K562 (cell line): Measurements from ENCODE around the gene LRRN3. TPM values are rescaled to one million over a fixed set of nuclear protein-coding genes. Genes with fewer than 3 reads are reported as not detected.

Experiments used
- ATAC-seq: fragments of 200-7000 bp; cut with Tn5 transposase; 3 replicates; pipeline ENCODE4 v1.9.1; 2020; ENCODE audit warnings: moderate library complexity
- BruUV-seq: library from RNA; stranded (reverse); fragments of 400-500 nt; replicated peaks from 2 replicates; lab custom pipeline; 2021; lab: Mats Ljungman, UMichigan
- CTCF ChIA-PET: fragments of 300-600 bp; formaldehyde crosslinking; extraction: SDS; loops from one replicate; lab custom pipeline; 2021; ENCODE audit warnings: low intra/inter-chr PET ratio; lab: Yijun Ruan, JAX
- POLR2A ChIA-PET: fragments of 300-600, 350-650 bp; sonication (Branson Sonifier 250); formaldehyde crosslinking; extraction: SDS; loops from one replicate; lab custom pipeline; 2021; ENCODE audit warnings: antibody characterized with exemption, inconsistent platforms; lab: Yijun Ruan, JAX
- DNase-seq, 4 experiments: peaks; one replicate each; pipeline versions ENCODE4 v3.0.0 to v3.0.0-alpha.2; 2011 to 2018; ENCODE audit warnings: low spot score in 3 of 4, mixed read lengths in 3 of 4; ENCODE audit errors: extremely low read depth in 1 of 4
- FAIRE-seq: peaks from 2 replicates; lab custom pipeline; 2011; peaks lifted over from hg19 to GRCh38; lab: Jason Lieb, UNC
- H2AFZ ChIP-seq: 2 replicates; pipeline ENCODE4 v1.6.0; 2011; ENCODE audit warnings: low read depth, low read length, control low read depth, inconsistent platforms
- H3K27ac ChIP-seq: fragments of 200-600 bp; 3 replicates; pipeline ENCODE4 v1.8.0; 2011; ENCODE audit warnings: low read depth, mild to moderate bottlenecking, control low read depth, inconsistent platforms, low read length, moderate library complexity, mixed read lengths; ENCODE audit errors: extremely low read depth
- H3K27me3 ChIP-seq, 2 experiments: fragments of 300-600 bp in 1 of 2; 2 replicates in 1 of 2; 3 replicates in 1 of 2; pipeline versions ENCODE4 v1.6.0 to v1.8.0; 2011; ENCODE audit warnings: inconsistent platforms in 2 of 2, low read length in 2 of 2, mild to moderate bottlenecking in 1 of 2, mixed read lengths in 1 of 2, moderate library complexity in 1 of 2; ENCODE audit not compliant: control insufficient read depth in 2 of 2, insufficient read depth in 2 of 2
- H3K36me3 ChIP-seq: fragments of 300-600 bp; 3 replicates; pipeline ENCODE4 v1.8.0; 2011; ENCODE audit warnings: mild to moderate bottlenecking, low read length, inconsistent platforms; ENCODE audit not compliant: control insufficient read depth, insufficient read depth
- H3K4me1 ChIP-seq, 2 experiments: fragments of 200-600 bp in 1 of 2; replicated peaks in 1 of 2; 2 replicates in 1 of 2; 3 replicates in 1 of 2; pipeline versions ENCODE4 v1.5.1 to v1.8.0; 2011; ENCODE audit warnings: inconsistent platforms in 2 of 2, low read length in 2 of 2, mild to moderate bottlenecking in 1 of 2, mixed read lengths in 1 of 2, moderate library complexity in 1 of 2; ENCODE audit not compliant: control insufficient read depth in 2 of 2, insufficient read depth in 2 of 2
- H3K4me2 ChIP-seq: 2 replicates; pipeline ENCODE4 v1.6.1; 2011; ENCODE audit warnings: low read length, control low read depth, inconsistent platforms, mixed read lengths; ENCODE audit not compliant: insufficient read depth
- H3K4me3 ChIP-seq: fragments of 200-600 bp; sonication (generic), shearing (Covaris generic); 2 replicates; pipeline ENCODE4 v1.5.1; 2016; ENCODE audit warnings: control low read depth, inconsistent platforms
- H3K79me2 ChIP-seq: fragments of 200-600 bp; 3 replicates; pipeline ENCODE4 v1.8.0; 2011; ENCODE audit warnings: low read length, inconsistent platforms; ENCODE audit not compliant: control insufficient read depth, insufficient read depth
- H3K9ac ChIP-seq, 2 experiments: 2 replicates each; pipeline versions ENCODE4 v1.6.0 to v1.6.1; 2011; ENCODE audit warnings: low read depth in 2 of 2, low read length in 2 of 2, control low read depth in 1 of 2, inconsistent platforms in 1 of 2, mild to moderate bottlenecking in 1 of 2, mixed read lengths in 1 of 2; ENCODE audit not compliant: insufficient read depth in 1 of 2
- H3K9me1 ChIP-seq: one replicate; pipeline ENCODE4 v1.6.0; 2011; ENCODE audit warnings: inconsistent platforms, mild to moderate bottlenecking, low read length, moderate library complexity; ENCODE audit not compliant: control insufficient read depth, insufficient read depth
- H3K9me3 ChIP-seq: replicated peaks from 2 replicates; pipeline ENCODE4 v1.5.1; 2011; ENCODE audit warnings: low read depth, low read length, inconsistent platforms; ENCODE audit not compliant: control insufficient read depth, insufficient read depth
- H4K20me1 ChIP-seq: replicated peaks from 2 replicates; pipeline ENCODE4 v1.6.1; 2011; ENCODE audit warnings: low read length, inconsistent platforms, mixed read lengths; ENCODE audit not compliant: control insufficient read depth, insufficient read depth
- ADNP ChIP-seq: fragments of 200-800 bp; sonication (Bioruptor generic); IDR thresholded peaks from 2 replicates; pipeline ENCODE4 v1.6.1; 2016; ENCODE audit warnings: missing genetic modification characterization, missing compliant biosample characterization
- CBFB ChIP-seq: sonication (generic); formaldehyde crosslinking; IDR thresholded peaks from 2 replicates; pipeline ENCODE4 v1.4.0; 2020; ENCODE audit warnings: mild to moderate bottlenecking, missing genetic modification reagents
- CEBPG ChIP-seq, 3 experiments: fragments of 200-800 bp in 1 of 3; sonication (Bioruptor generic) in 1 of 3; sonication (generic) in 1 of 3; formaldehyde crosslinking in 1 of 3; IDR thresholded peaks in 2 of 3; conservative IDR thresholded peaks in 1 of 3; 2 replicates each; pipeline versions ENCODE4 v1.6.1 to v1.8.0; 2016 to 2022; ENCODE audit warnings: missing compliant biosample characterization in 2 of 3, missing genetic modification characterization in 2 of 3, mild to moderate bottlenecking in 1 of 3, missing genetic modification reagents in 1 of 3
- HDAC1 ChIP-seq, 2 experiments: fragments of 450-650 bp; IDR thresholded peaks; 2 replicates each; pipeline ENCODE4 v1.6.1; 2016 to 2017; ENCODE audit warnings: inconsistent platforms in 1 of 2, mild to moderate bottlenecking in 1 of 2, moderate library complexity in 1 of 2
- HMBOX1 ChIP-seq: sonication (generic); IDR thresholded peaks from 2 replicates; pipeline ENCODE4 v1.6.1; 2016
- NFRKB ChIP-seq: fragments of 450-650 bp; IDR thresholded peaks from 2 replicates; pipeline ENCODE4 v1.6.1; 2016; ENCODE audit warnings: low read depth
- RFX5 ChIP-seq: IDR thresholded peaks from 2 replicates; pipeline ENCODE4 v1.6.1; 2011; ENCODE audit warnings: low read depth, mild to moderate bottlenecking, improper control_type of control experiment, low read length
- ZBTB8A ChIP-seq: fragments of 450-650 bp; IDR thresholded peaks from 2 replicates; pipeline ENCODE4 v1.6.1; 2018; ENCODE audit warnings: mild to moderate bottlenecking, moderate library complexity; ENCODE audit not compliant: partially characterized antibody
- ZNF354B ChIP-seq: fragments of 250-450 bp; sonication (Bioruptor Pico); IDR thresholded peaks from 2 replicates; pipeline ENCODE4 v1.4.0; 2020
- WGBS: fragments of 100-300 bp; shearing (Covaris generic); methylation state at CpG from one replicate; pipeline ENCODE4 v1.1.6; 2016; ENCODE audit warnings: low coverage, mixed read lengths; ENCODE audit not compliant: insufficient coverage; ENCODE audit errors: missing lambda C conversion rate; 5-methylcytosine and 5-hydroxymethylcytosine counted together
- in situ Hi-C: fragments of 300-500 bp; cut with MboI; formaldehyde crosslinking; loops from 4 replicates; pipeline ENCODE4 v1.15.0; 2018; ENCODE audit warnings: inconsistent platforms, mixed read lengths
- intact Hi-C: fragments of 100-400 bp; cut with micrococcal nuclease; formaldehyde crosslinking; loops from 2 replicates; pipeline ENCODE4 v1.14.2; 2022
- polyA plus RNA-seq, 8 experiments: library from polyadenylated mRNA; depleted of rRNA in 4 of 8; stranded (reverse) in 5 of 8; unstranded in 3 of 8; fragments of >200 nt; fragmentation: Nextera tagmentation in 2 of 8; fragmentation: Illumina TruSeq in 1 of 8; extraction: Ambion mirVana in 2 of 8; extraction: Trizol in 1 of 8; gene quantifications; 2 replicates each; pipeline versions ENCODE4 v1.2.1 to v1.2.3, GENCODE V29; 2011 to 2014; ENCODE audit warnings: inconsistent platforms in 1 of 8, missing spikeins in 1 of 8
- total RNA-seq, 7 experiments: library from RNA; depleted of rRNA in 6 of 7; stranded (reverse); fragments of >200 nt in 6 of 7; fragmentation: Illumina TruSeq in 2 of 7; extraction: Trizol in 2 of 7; gene quantifications; 2 replicates each; pipeline versions ENCODE4 v1.2.1 to v1.2.3, GENCODE V29; 2011 to 2021; ENCODE audit warnings: low replicate concordance in 1 of 7

LRRN3 gene
- total and polyA plus RNA-seq, 9 of the 15 experiments (the other 6 are each of a cell fraction or from before 2014, with no cell fraction given) = 0.05 to 1.00 (median 0.20) TPM; not detected in 1

GRCh38 chr7:111168182-111168581 is 77.3 kb downstream of the LRRN3 start:
- Histone ChIP-seq H3K9ac (no peak overlapping the region), H4K20me1 (no peaks in the 10 kb centered on the region), H3K9me3 (no peaks in the 10 kb centered on the region), H3K4me2 (no peak overlapping the region), H3K4me1 (peaks cover 0 to 5% of the 10 kb centered on the region in 2 experiments; a peak in 2 of 5 replicates), H3K9me1 (no peaks in the 10 kb centered on the region), H3K4me3 (no peak overlapping the region), H3K36me3 (no peaks in the 10 kb centered on the region), H3K79me2 (no peaks in the 10 kb centered on the region), H3K27ac (no peak overlapping the region), H2AFZ (no peak overlapping the region), H3K27me3 (no peaks in the 10 kb centered on the region)
- ChIA-PET POLR2A (no interaction called here), CTCF (no interaction called here)
- FAIRE-seq (no peak), DNase-seq (no peak), ATAC-seq (no peak)
- BruUV-seq = no TSS peak
- 77% methylated on average over 2 of the region's 2 CpGs for WGBS
- intact Hi-C loops (no loop called here), in situ Hi-C loops (no loop called here)
- TF ChIP-seq RFX5 (no peak), ZNF354B (CRISPR knock-in tag) (no peak), ZBTB8A (no peak), NFRKB (no peak), CBFB (CRISPR knock-in tag) (no peak), HDAC1 (IDR thresholded peaks at IDR 0.05) (no peak)

- no peak for FAIRE-seq
- DNase-seq = no peak
- Histone ChIP-seq H3K36me3 (no peaks in the 10 kb centered on the region), H4K20me1 (no peaks in the 10 kb centered on the region), H3K9me3 (no peaks in the 10 kb centered on the region), H3K4me1 (peaks cover 0 to 11% of the 10 kb centered on the region in 2 experiments; a peak in 3 of 5 replicates), H3K79me2 (no peaks in the 10 kb centered on the region; the same call in 2 of the 3 replicates), H3K4me3 (no peak overlapping the region), H3K27ac (no peak overlapping the region), H3K4me2 (no peak overlapping the region), H3K9me1 (no peaks in the 10 kb centered on the region), H3K27me3 (no peaks in the 10 kb centered on the region), H3K9ac (no peak overlapping the region), H2AFZ (peak overlapping the region; percentile 17)
- TF ChIP-seq CEBPG (CRISPR knock-in tag; IDR thresholded peaks at IDR 0.05) (no peak), CEBPG (tag; conservative IDR thresholded peaks at IDR 0.05 in 1 of 2, IDR thresholded peaks at IDR 0.05 in 1 of 2) (0 out of 4 replicates have a peak, but pooled peaks of 1 of the 2 experiments have one; percentile 9), ADNP (no peak), HMBOX1 (peak; percentile 43; the same call in 1 of the 2 replicates)
- no TSS peak for BruUV-seq
- POLR2A ChIA-PET = interaction anchor here (1.5 kb wide), 1 partner anchor 9 kb away, joined by 14 read pairs; no protein-coding TSS in a partner anchor
- peak; percentile 29 for ATAC-seq
- CTCF ChIA-PET = no interaction called here
- in situ Hi-C loops = no loop called here
- intact Hi-C loops = no loop called here
- WGBS = 44% methylated on average over 2 of the region's 2 CpGs
Measured at GRCh38 chr7:111172564-111173257, 81.8 kb downstream of the LRRN3 start.
